Measurements from ENCODE around the gene OXER1. TPM values are rescaled to one million over a fixed set of nuclear protein-coding genes. Genes with fewer than 3 reads are reported as not detected.

Gene OXER1
- 1 to 10 TPM; 1.3 to 3.9 TPM for total RNA-seq

GRCh38 chr2:42764096-42764495 lies at the start of gene OXER1:
Gene OXER1, minus strand, starts transcription at chr2:42764135. Its CDS starts 73 bp downstream, at chr2:42764062.
- no peaks in the 10 kb centered on the region for H3K4me1 ChIP-seq
- intact Hi-C loops (cut with DNase I) = no loop called here
- H3K27ac ChIP-seq = no peak within 1 kb of the TSS
- no peak for DNase-seq
- no peaks in the 10 kb centered on the region for H3K9me3 ChIP-seq
- no peaks in the 10 kb centered on the region for H3K27me3 ChIP-seq
- no peak for TF ChIP-seq CTCF (IDR thresholded peaks at IDR 0.05)
- no peak within 1 kb of the TSS for H3K4me3 ChIP-seq
- no peak within 1 kb of the TSS for H3K9ac ChIP-seq (ENCODE audit: low read depth in 2 of 2, low read length in 2 of 2)
- H3K36me3 ChIP-seq = no peaks in the 10 kb centered on the region

- no peaks in the 10 kb centered on the region for H3K27me3 ChIP-seq
- intact Hi-C loops (cut with DNase I) = no loop called here
- H3K4me1 ChIP-seq = peaks cover 7% of the 10 kb centered on the region
- no peak overlapping the region for H3K27ac ChIP-seq
- peak; percentile 40 for DNase-seq
- H3K9me3 ChIP-seq = no peaks in the 10 kb centered on the region
- H3K36me3 ChIP-seq = no peaks in the 10 kb centered on the region
- peak; percentile 54 for TF ChIP-seq CTCF (IDR thresholded peaks at IDR 0.05)
- H3K9ac ChIP-seq (ENCODE audit: low read depth in 2 of 2, low read length in 2 of 2) = no peak overlapping the region
- no peak overlapping the region for H3K4me3 ChIP-seq
Observed at GRCh38 chr2:42812899-42813479, 49.1 kb upstream of the OXER1 start.

- H3K27me3 ChIP-seq = no peaks in the 10 kb centered on the region
- peak overlapping the region; percentile 94 for H3K27ac ChIP-seq
- no peak for TF ChIP-seq CTCF (IDR thresholded peaks at IDR 0.05)
- no peaks in the 10 kb centered on the region for H3K9me3 ChIP-seq
- no peaks in the 10 kb centered on the region for H3K36me3 ChIP-seq
- H3K4me1 ChIP-seq = peaks cover 7% of the 10 kb centered on the region
- H3K9ac ChIP-seq (ENCODE audit: low read depth in 2 of 2, low read length in 2 of 2) = peak overlapping the region; percentile 87 to 98
- peak overlapping the region; percentile 41 for H3K4me3 ChIP-seq
- peak; percentile 54 for DNase-seq
- intact Hi-C loops (cut with DNase I) = no loop called here
Observed at GRCh38 chr2:42810971-42811811, 47.3 kb upstream of the OXER1 start.

- TF ChIP-seq CTCF (IDR thresholded peaks at IDR 0.05) = no peak
- H3K9ac ChIP-seq (ENCODE audit: low read depth in 2 of 2, low read length in 2 of 2) = peak overlapping the region; percentile 87 to 98
- H3K27me3 ChIP-seq = no peaks in the 10 kb centered on the region
- peak overlapping the region; percentile 94 for H3K27ac ChIP-seq
- peaks cover 7% of the 10 kb centered on the region for H3K4me1 ChIP-seq
- H3K9me3 ChIP-seq = no peaks in the 10 kb centered on the region
- H3K4me3 ChIP-seq = peak overlapping the region; percentile 41
- H3K36me3 ChIP-seq = no peaks in the 10 kb centered on the region
- peak; percentile 97 for DNase-seq
- intact Hi-C loops (cut with DNase I) = no loop called here
Observed at GRCh38 chr2:42810121-42810970, 46.4 kb upstream of the OXER1 start.

GRCh38 chr2:42809819-42810120 lies 45.8 kb upstream of the OXER1 start:
- no peak for TF ChIP-seq CTCF (IDR thresholded peaks at IDR 0.05)
- Histone ChIP-seq H3K4me1 (peaks cover 7% of the 10 kb centered on the region), H3K27me3 (no peaks in the 10 kb centered on the region), H3K9ac (ENCODE audit: low read depth in 2 of 2, low read length in 2 of 2) (peak overlapping the region; percentile 70 to 87), H3K36me3 (no peaks in the 10 kb centered on the region), H3K4me3 (peak overlapping the region; percentile 41), H3K27ac (peak overlapping the region; percentile 94), H3K9me3 (no peaks in the 10 kb centered on the region)
- intact Hi-C loops (cut with DNase I) = no loop called here
- peak; percentile 84 for DNase-seq
